IMR-90 (cell line): ENCODE measurements around the gene IFI44. TPM values are rescaled to one million over a fixed set of nuclear protein-coding genes. Genes with fewer than 3 reads are reported as not detected.

Source experiments
- ATAC-seq: fragments of 200-7000 bp; cut with Tn5 transposase; 2 replicates; pipeline ENCODE4 v1.9.1; 2020; ENCODE audit warnings: low read depth, mild to moderate bottlenecking, moderate library complexity
- BruUV-seq: library from RNA; stranded (reverse); fragments of 400-500 nt; replicated peaks from 2 replicates; lab custom pipeline; 2021; lab: Mats Ljungman, UMichigan
- CTCF ChIA-PET: fragments of 300-600 bp; formaldehyde crosslinking; extraction: SDS; loops from one replicate; lab custom pipeline; 2021; ENCODE audit warnings: antibody characterized with exemption; lab: Yijun Ruan, JAX
- POLR2A ChIA-PET: fragments of 300-600 bp; sonication (Branson Sonifier 250); formaldehyde crosslinking; loops from one replicate; lab custom pipeline; 2022; ENCODE audit warnings: antibody characterized with exemption; ENCODE audit not compliant: unreplicated experiment; lab: Charles Lee
- DNase-seq: peaks from one replicate; pipeline ENCODE4 v3.0.0; 2013
- H2AFZ ChIP-seq: replicated peaks from 2 replicates; pipeline ENCODE3; 2013; ENCODE audit warnings: low read length, mild to moderate bottlenecking; ENCODE audit not compliant: poor library complexity
- H2AK5ac ChIP-seq: 2 replicates; pipeline ENCODE4 v1.6.1; 2013; ENCODE audit warnings: low read depth, low read length, inconsistent platforms
- H2AK9ac ChIP-seq: replicated peaks from 2 replicates; pipeline ENCODE3; 2013; ENCODE audit warnings: mild to moderate bottlenecking, low read depth, low read length, moderate library complexity; ENCODE audit not compliant: poor library complexity
- H2BK120ac ChIP-seq: 2 replicates; pipeline ENCODE4 v1.6.1; 2013; ENCODE audit warnings: low read depth, low read length, inconsistent platforms
- H2BK15ac ChIP-seq: 3 replicates; pipeline ENCODE4 v1.6.1; 2013; ENCODE audit warnings: low read depth, low read length, inconsistent platforms
- H2BK20ac ChIP-seq: 2 replicates; pipeline ENCODE4 v1.6.1; 2013; ENCODE audit warnings: low read depth, mild to moderate bottlenecking, inconsistent platforms, low read length, moderate library complexity
- H2BK5ac ChIP-seq: 2 replicates; pipeline ENCODE4 v1.6.1; 2013; ENCODE audit warnings: mild to moderate bottlenecking, low read depth, low read length, inconsistent platforms; ENCODE audit not compliant: poor library complexity, severe bottlenecking
- H3K14ac ChIP-seq: replicated peaks from 2 replicates; pipeline ENCODE4 v1.6.1; 2013; ENCODE audit warnings: low read depth, low read length, inconsistent platforms
- H3K18ac ChIP-seq: 2 replicates; pipeline ENCODE4 v1.6.1; 2013; ENCODE audit warnings: low read depth, low read length, control low read depth
- H3K23ac ChIP-seq: 2 replicates; pipeline ENCODE4 v1.6.1; 2013; ENCODE audit warnings: low read depth, low read length, inconsistent platforms
- H3K27ac ChIP-seq: 2 replicates; pipeline ENCODE4 v1.5.1; 2013; ENCODE audit warnings: mild to moderate bottlenecking, control low read depth, low read length; ENCODE audit not compliant: insufficient read depth
- H3K27me3 ChIP-seq: 2 replicates; pipeline ENCODE4 v1.6.1; 2013; ENCODE audit warnings: low read length; ENCODE audit not compliant: control insufficient read depth, insufficient read depth
- H3K36me3 ChIP-seq: 2 replicates; pipeline ENCODE4 v1.6.1; 2013; ENCODE audit warnings: low read length, mixed read lengths; ENCODE audit not compliant: control insufficient read depth, insufficient read depth
- H3K4ac ChIP-seq: 2 replicates; pipeline ENCODE4 v1.6.1; 2013; ENCODE audit warnings: low read depth, low read length, inconsistent platforms
- H3K4me1 ChIP-seq: 2 replicates; pipeline ENCODE4 v1.6.1; 2013; ENCODE audit warnings: low read length, mixed read lengths; ENCODE audit not compliant: control insufficient read depth, insufficient read depth
- H3K4me2 ChIP-seq: 2 replicates; pipeline ENCODE4 v1.6.1; 2013; ENCODE audit warnings: low read depth, mild to moderate bottlenecking, control low read depth, low read length, moderate library complexity
- H3K4me3 ChIP-seq: 2 replicates; pipeline ENCODE4 v1.5.1; 2013; ENCODE audit warnings: low read depth, mild to moderate bottlenecking, control low read depth, low read length, moderate library complexity; ENCODE audit not compliant: insufficient read depth
- H3K56ac ChIP-seq: 2 replicates; pipeline ENCODE4 v1.6.1; 2013; ENCODE audit warnings: low read length, inconsistent platforms; ENCODE audit not compliant: insufficient read depth; ENCODE audit errors: extremely low read depth
- H3K79me1 ChIP-seq, 2 experiments: 2 replicates each; pipeline ENCODE4 v1.6.1; 2013; ENCODE audit warnings: low read length in 2 of 2, inconsistent platforms in 1 of 2, low read depth in 1 of 2
- H3K9ac ChIP-seq: 2 replicates; pipeline ENCODE4 v1.6.1; 2013; ENCODE audit warnings: low read depth, low read length, control low read depth
- H3K9me1 ChIP-seq: 2 replicates; pipeline ENCODE4 v1.6.1; 2013; ENCODE audit warnings: low read length, inconsistent platforms; ENCODE audit not compliant: insufficient read depth
- H3K9me3 ChIP-seq: 2 replicates; pipeline ENCODE4 v1.6.1; 2013; ENCODE audit warnings: low read length; ENCODE audit not compliant: control insufficient read depth, insufficient read depth
- H4K20me1 ChIP-seq: 2 replicates; pipeline ENCODE4 v1.6.1; 2013; ENCODE audit warnings: low read length, inconsistent platforms; ENCODE audit not compliant: insufficient read depth
- H4K5ac ChIP-seq: 2 replicates; pipeline ENCODE4 v1.6.1; 2013; ENCODE audit warnings: mild to moderate bottlenecking, low read depth, low read length, control low read depth
- H4K8ac ChIP-seq, 2 experiments: 2 replicates each; pipeline ENCODE4 v1.6.1; 2013; ENCODE audit warnings: low read depth in 2 of 2, low read length in 2 of 2, control low read depth in 1 of 2, inconsistent platforms in 1 of 2
- H4K91ac ChIP-seq: 2 replicates; pipeline ENCODE4 v1.6.1; 2013; ENCODE audit warnings: low read depth, low read length, inconsistent platforms; ENCODE audit not compliant: insufficient read depth
- POLR2A ChIP-seq: IDR thresholded peaks from 2 replicates; pipeline ENCODE4 v1.6.1; 2012; ENCODE audit warnings: mild to moderate bottlenecking, low read depth, low read length
- RFX5 ChIP-seq: IDR thresholded peaks from 2 replicates; pipeline ENCODE4 v1.8.0; 2012; ENCODE audit warnings: low read depth, mild to moderate bottlenecking, low read length, moderate library complexity
- WGBS, 2 experiments: methylation state at CpG; one replicate each; pipeline versions ENCODE4 v1.1.5 to v1.1.7; 2013; ENCODE audit warnings: missing lambda C conversion rate in 2 of 2; ENCODE audit not compliant: insufficient read length in 1 of 2; ENCODE audit errors: extremely low coverage in 2 of 2; 5-methylcytosine and 5-hydroxymethylcytosine counted together
- dilution Hi-C: fragments of 300-500 bp; cut with HindIII; formaldehyde crosslinking; loops from one replicate; pipeline ENCODE4 v1.14.3; 2018; ENCODE audit warnings: low sequenced_read_pairs; ENCODE audit not compliant: unreplicated experiment
- in situ Hi-C: fragments of 300-500 bp; cut with MboI; formaldehyde crosslinking; loops from 3 replicates; pipeline ENCODE4 v1.14.3; 2019; ENCODE audit warnings: low sequenced_read_pairs, inconsistent platforms, mixed read lengths
- intact Hi-C: fragments of 100-400 bp; cut with micrococcal nuclease; formaldehyde crosslinking; loops from 2 replicates; pipeline ENCODE4 v1.10.0; 2022
- polyA plus RNA-seq, 3 experiments: library from polyadenylated mRNA; depleted of rRNA; stranded (reverse); fragments of >200 nt; gene quantifications; 2 replicates each; pipeline ENCODE4 v1.2.3, GENCODE V29; 2012; ENCODE audit warnings: low replicate concordance in 1 of 3
- total RNA-seq: library from RNA; depleted of rRNA; stranded (reverse); fragments of >200 nt; gene quantifications from 2 replicates; pipeline ENCODE4 v1.2.3, GENCODE V29; 2012

IFI44 gene
- total and polyA plus RNA-seq, 2 of the 4 experiments (the other 2 are of a cell fraction), result 2.2 to 2.7 TPM

- no peak overlapping the region for H4K5ac ChIP-seq
- H3K4ac ChIP-seq, result no peak overlapping the region
- no peak overlapping the region for H2AK9ac ChIP-seq
- H3K9me1 ChIP-seq, result no peaks in the 10 kb centered on the region
- BruUV-seq, result no TSS peak
- H2BK20ac ChIP-seq, result no peak overlapping the region
- H2AFZ ChIP-seq, result no peak overlapping the region
- H3K36me3 ChIP-seq, result no peaks in the 10 kb centered on the region
- no peak overlapping the region for H3K56ac ChIP-seq
- no CpG with 5 or more reads among the region's 4 CpGs for WGBS, 2 experiments
- H3K79me1 ChIP-seq, result no peaks in the 10 kb centered on the region
- H3K4me1 ChIP-seq, result peaks cover 2% of the 10 kb centered on the region
- POLR2A ChIA-PET, result interaction anchor here (0.6 kb wide), 1 partner anchor 18 kb away, joined by 3 read pairs; no protein-coding TSS in a partner anchor
- H3K23ac ChIP-seq, result no peak overlapping the region
- no peak overlapping the region for H3K18ac ChIP-seq
- ATAC-seq, result no peak
- H2BK15ac ChIP-seq, result no peak overlapping the region
- H4K91ac ChIP-seq, result no peak overlapping the region
- in situ Hi-C loops, result no loop called here
- no peak for TF ChIP-seq POLR2A
- no peak for TF ChIP-seq RFX5
- no peak overlapping the region for H2AK5ac ChIP-seq
- intact Hi-C loops, result no loop called here
- no peak overlapping the region for H3K9ac ChIP-seq
- H4K8ac ChIP-seq, result no peak overlapping the region
- no peak overlapping the region for H3K14ac ChIP-seq
- no peak for DNase-seq
- no peaks in the 10 kb centered on the region for H4K20me1 ChIP-seq
- H3K27me3 ChIP-seq, result no peaks in the 10 kb centered on the region
- dilution Hi-C loops, result no loop called here
- H2BK5ac ChIP-seq, result no peak overlapping the region
- H3K27ac ChIP-seq, result no peak overlapping the region
- no peak overlapping the region for H2BK120ac ChIP-seq
- no peak overlapping the region for H3K4me2 ChIP-seq
- H3K9me3 ChIP-seq, result no peaks in the 10 kb centered on the region
- no peak overlapping the region for H3K4me3 ChIP-seq
- CTCF ChIA-PET, result interaction anchor here (0.6 kb wide), 1 partner anchor 410 kb away, joined by 4 read pairs; no protein-coding TSS in a partner anchor
These were observed 27.1 kb upstream of the IFI44 start for GRCh38 chr1:78622548-78622947.
